Heart left ventricle (tissue), 16 donors: ENCODE measurements around the gene CD63. TPM values are rescaled to one million over a fixed set of nuclear protein-coding genes. Genes with fewer than 3 reads are reported as not detected.

Experiments used
- ATAC-seq, 4 donors: fragments of 200-7000 bp; cut with Tn5 transposase; one replicate each; pipeline ENCODE4 v1.9.1; 2020 to 2022; ENCODE audit warnings: moderate library complexity in 4 of 4, mild to moderate bottlenecking in 3 of 4, moderate number of reproducible peaks in 1 of 4
- DNase-seq, 5 donors: peaks; one replicate each; pipeline ENCODE4 v3.0.0-alpha.2; 2020
- H3K27ac ChIP-seq, 12 donors: fragments of 200-600 bp; sonication (generic) in 4 of 12; one replicate each; pipeline versions ENCODE4 v1.5.0 to v1.8.0; 2016 to 2022; ENCODE audit warnings: mild to moderate bottlenecking in 2 of 12
- H3K27me3 ChIP-seq, 9 donors: fragments of 200-600 bp; sonication (generic) in 2 of 9; one replicate each; pipeline versions ENCODE4 v1.5.1 to v1.8.0; 2016 to 2022; ENCODE audit warnings: mild to moderate bottlenecking in 3 of 9
- H3K36me3 ChIP-seq, 9 donors: fragments of 200-600 bp; sonication (generic) in 2 of 9; one replicate each; pipeline versions ENCODE4 v1.5.0 to v1.8.0; 2018 to 2022; ENCODE audit warnings: mild to moderate bottlenecking in 2 of 9
- H3K4me1 ChIP-seq, 12 donors: fragments of 200-600 bp; sonication (generic) in 4 of 12; one replicate each; pipeline versions ENCODE4 v1.5.0 to v1.8.0; 2016 to 2022; ENCODE audit warnings: mild to moderate bottlenecking in 3 of 12
- H3K4me3 ChIP-seq, 12 donors: fragments of 200-600 bp; sonication (generic) in 4 of 12; one replicate each; pipeline versions ENCODE4 v1.5.0 to v1.8.0; 2017 to 2022; ENCODE audit warnings: mild to moderate bottlenecking in 9 of 12, moderate library complexity in 4 of 12
- H3K9me3 ChIP-seq, 12 donors: fragments of 200-600 bp; sonication (generic) in 4 of 12; one replicate each; pipeline versions ENCODE4 v1.5.0 to v1.8.0; 2016 to 2022; ENCODE audit warnings: mild to moderate bottlenecking in 1 of 12
- POLR2A ChIP-seq, 2 donors: fragments of 450-650 bp; IDR thresholded peaks; one replicate each; pipeline ENCODE4 v1.6.1; 2017; ENCODE audit warnings: antibody characterized with exemption in 2 of 2, mild to moderate bottlenecking in 2 of 2, moderate library complexity in 2 of 2
- WGBS, 4 donors: extraction: QIAGEN DNeasy Blood & Tissue Kit in 2 of 4; methylation state at CpG; one replicate each; pipeline versions ENCODE4 v1.1.5 to v1.1.7; 2013 to 2018; 5-methylcytosine and 5-hydroxymethylcytosine counted together
- intact Hi-C, 10 donors: fragments of 100-400 bp; cut with DNase I; formaldehyde crosslinking; loops; one replicate each; pipeline versions ENCODE4 v1.11.1 to v1.14.2; 2022
- polyA plus RNA-seq, 2 donors: library from polyadenylated mRNA; stranded (reverse); fragments of 200-250 nt; gene quantifications; one replicate each; pipeline ENCODE4 v1.2.3, GENCODE V29; 2013
- total RNA-seq, 9 donors: library from RNA; depleted of rRNA in 2 of 9; stranded (reverse); fragments of >200 nt in 2 of 9; fragmentation: NEBNext Ultra II Directional in 3 of 9; extraction: Animal tissue kit (Norgen Biotek cat#: 25700) in 3 of 9; gene quantifications; one replicate each; pipeline versions ENCODE4 v1.1.0 to v1.2.4, GENCODE V29; 2016 to 2023
- TF ChIP-seq, protein P1 (sequence below), 12 donors: fragments of 200-600 bp; sonication (generic) in 4 of 12; IDR thresholded peaks; one replicate each; pipeline versions ENCODE4 v1.5.0 to v1.8.0; 2018 to 2022; ENCODE audit warnings: antibody characterized with exemption in 12 of 12, mild to moderate bottlenecking in 5 of 12
- donor health status: ischemic (EF 13 %, LVEDD 7.1; RV severe dilation, severe dysfunction).
- donor health status: healthy with polysubstance abuse.
- donor health status: DM: no; HTN: yes; CAD: no.
- donor health status: DM: no; HTN: no; CAD: no.
- donor health status: ischemic (EF 25% LVEDD 6.9; RV normal size, moderate dysfunction).
- donor health status: ischemic (EF 25% LVEDD 5.7; RV mildly dilated, moderate dysfunction).
- donor health status: healthy.
- donor health status: DM: yes; HTN: yes; CAD: no.
- donor health status: ischemic (EF 35%, LVEDD 5.7; RV mildly dilated, moderate dysfunction).
- donor health status: nonischemic (EF 11% LVEDD 7.7; RV severe dilation, severe dysfunction).
- donor health status: DM: yes; HTN: yes; CAD: no.
- donor health status: PGD.
- donor health status: ischemic (EF 29% LVEDD 5.4; RV normal size, mild dysfunction).
- donor health status: nonischemic (EF 23%, LVEDD 6.1; RV moderate dilation, normal function).

Gene CD63
- total and polyA plus RNA-seq, 11 donors = 475 to 2,790 (median 865) TPM

DNA sequence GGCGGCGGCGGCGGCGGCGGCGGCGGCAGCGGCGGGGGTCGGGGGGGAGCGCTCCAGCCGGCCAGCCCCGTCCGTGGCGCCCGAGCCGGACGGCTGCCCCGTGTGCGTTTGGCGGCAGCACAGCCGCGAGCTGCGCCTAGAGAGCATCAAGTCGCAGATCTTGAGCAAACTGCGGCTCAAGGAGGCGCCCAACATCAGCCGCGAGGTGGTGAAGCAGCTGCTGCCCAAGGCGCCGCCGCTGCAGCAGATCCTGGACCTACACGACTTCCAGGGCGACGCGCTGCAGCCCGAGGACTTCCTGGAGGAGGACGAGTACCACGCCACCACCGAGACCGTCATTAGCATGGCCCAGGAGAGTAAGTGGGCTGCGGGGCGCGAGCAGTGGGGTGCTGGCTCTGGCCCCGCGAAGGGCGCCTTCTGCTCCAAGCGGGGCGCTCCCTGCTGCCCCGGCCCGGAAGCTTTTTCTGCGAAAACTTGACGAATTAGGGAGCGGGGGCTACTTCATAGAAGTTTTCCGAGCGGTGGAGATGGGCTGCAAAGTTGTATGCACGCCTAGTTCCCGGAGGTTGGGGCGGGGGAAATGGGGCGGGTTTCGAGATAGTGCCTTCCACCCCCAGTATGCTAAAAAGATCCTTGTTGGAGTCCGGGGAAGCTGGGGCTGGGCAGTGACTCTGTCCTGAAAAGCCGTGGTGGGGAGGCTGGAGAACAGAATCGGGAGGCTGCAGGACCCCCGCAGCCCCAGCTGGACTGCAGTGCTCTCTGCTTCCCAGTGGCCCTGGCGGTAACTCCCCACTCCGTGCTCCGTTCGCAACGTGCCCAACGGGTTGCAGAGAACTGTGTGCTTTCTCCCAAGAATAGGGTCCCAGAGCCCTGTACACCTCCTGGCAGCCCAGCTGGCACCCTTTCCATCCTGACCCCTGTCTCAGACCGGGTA is 14.9 kb upstream of the CD63 start:
- Histone ChIP-seq H3K9me3 (no peaks in the 10 kb centered on the region), H3K4me1 (peaks cover 0 to 52% (median 28%) of the 10 kb centered on the region in 12 donors), H3K36me3 (no peaks in the 10 kb centered on the region), H3K27me3 (peaks cover 0 to 6% (median 0%) of the 10 kb centered on the region in 9 donors), H3K4me3 (peak overlapping the region; percentile 54 to 93 (median 75)), H3K27ac (peak overlapping the region in 10 of 12 donors; percentile 27 to 74 (median 58))
- DNase-seq (peak in 3 of 5 donors; percentile 61 to 78 (median 64)), ATAC-seq (peak in 3 of 4 donors; percentile 5 to 21 (median 13))
- TF ChIP-seq, protein P1, sequence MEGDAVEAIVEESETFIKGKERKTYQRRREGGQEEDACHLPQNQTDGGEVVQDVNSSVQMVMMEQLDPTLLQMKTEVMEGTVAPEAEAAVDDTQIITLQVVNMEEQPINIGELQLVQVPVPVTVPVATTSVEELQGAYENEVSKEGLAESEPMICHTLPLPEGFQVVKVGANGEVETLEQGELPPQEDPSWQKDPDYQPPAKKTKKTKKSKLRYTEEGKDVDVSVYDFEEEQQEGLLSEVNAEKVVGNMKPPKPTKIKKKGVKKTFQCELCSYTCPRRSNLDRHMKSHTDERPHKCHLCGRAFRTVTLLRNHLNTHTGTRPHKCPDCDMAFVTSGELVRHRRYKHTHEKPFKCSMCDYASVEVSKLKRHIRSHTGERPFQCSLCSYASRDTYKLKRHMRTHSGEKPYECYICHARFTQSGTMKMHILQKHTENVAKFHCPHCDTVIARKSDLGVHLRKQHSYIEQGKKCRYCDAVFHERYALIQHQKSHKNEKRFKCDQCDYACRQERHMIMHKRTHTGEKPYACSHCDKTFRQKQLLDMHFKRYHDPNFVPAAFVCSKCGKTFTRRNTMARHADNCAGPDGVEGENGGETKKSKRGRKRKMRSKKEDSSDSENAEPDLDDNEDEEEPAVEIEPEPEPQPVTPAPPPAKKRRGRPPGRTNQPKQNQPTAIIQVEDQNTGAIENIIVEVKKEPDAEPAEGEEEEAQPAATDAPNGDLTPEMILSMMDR (IDR thresholded peaks at IDR 0.05) = peak in 1 of 12 donors; percentile 24
- TF ChIP-seq POLR2A (IDR thresholded peaks at IDR 0.05) = no peak
- intact Hi-C loops = loop anchor here in 4 of 10 donors (5.0 to 10.0 kb wide), 6 partner anchors 54 to 299 kb away; partner anchors contain the start of genes RPS26 (in 2 of the 4), IKZF4 (in 1 of the 4), ORMDL2 (in 1 of the 4) and SARNP (in 1 of the 4)
- 1 to 2% (median 1%) methylated on average over 29 to 73 of the region's 73 CpGs for WGBS, 4 donors

DNA sequence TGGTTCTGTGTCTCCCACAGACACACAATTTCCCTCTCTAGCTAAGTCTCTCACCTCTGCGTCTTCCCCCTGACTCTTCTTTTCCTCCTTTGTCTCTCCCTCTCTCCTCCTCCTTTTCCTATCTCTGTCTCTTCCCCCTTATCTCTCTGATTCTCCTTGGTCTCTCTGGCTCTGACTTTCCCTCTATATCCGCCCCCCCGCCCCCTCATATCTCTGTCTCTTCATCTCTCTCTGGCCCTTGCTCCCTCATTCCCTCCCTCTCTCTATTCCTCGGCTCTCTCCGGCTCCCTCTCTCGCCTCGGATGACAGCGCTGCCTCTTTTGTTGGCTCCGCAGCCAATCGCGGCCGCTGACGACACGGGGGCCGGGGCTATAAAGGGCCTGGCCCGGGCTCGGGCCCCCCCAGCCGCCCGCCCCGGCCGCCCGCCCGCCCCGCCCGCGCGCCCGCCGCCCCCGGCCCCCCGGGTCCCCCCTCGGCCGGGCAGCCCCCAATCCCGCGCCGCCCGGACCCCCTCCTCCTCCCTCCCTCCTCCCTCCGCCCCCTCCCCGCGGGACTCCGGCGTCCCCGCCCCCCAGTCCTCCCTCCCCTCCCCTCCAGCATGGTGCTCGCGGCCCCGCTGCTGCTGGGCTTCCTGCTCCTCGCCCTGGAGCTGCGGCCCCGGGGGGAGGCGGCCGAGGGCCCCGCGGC is 14.1 kb upstream of the CD63 start, which contains the start of gene GDF11:
Gene GDF11 (plus strand): TSS at position 404 of the 687 bp plus-strand sequence. CDS start 195 bp downstream, at position 599.
- H3K27me3 ChIP-seq = peaks cover 0 to 6% (median 0%) of the 10 kb centered on the region in 9 donors
- no peaks in the 10 kb centered on the region for H3K9me3 ChIP-seq
- intact Hi-C loops = loop anchor here in 4 of 10 donors (5.0 to 10.0 kb wide), 6 partner anchors 54 to 299 kb away; partner anchors contain the start of genes RPS26 (in 2 of the 4), IKZF4 (in 1 of the 4), ORMDL2 (in 1 of the 4) and SARNP (in 1 of the 4)
- WGBS, 4 donors = 0 to 2% (median 1%) methylated on average over 16 to 48 of the region's 53 CpGs
- peak within 1 kb of the TSS in 10 of 12 donors; percentile 27 to 75 (median 58) for H3K27ac ChIP-seq
- ATAC-seq = peak; percentile 22 to 75 (median 69)
- peaks cover 0 to 56% (median 35%) of the 10 kb centered on the region in 12 donors for H3K4me1 ChIP-seq
- peak within 1 kb of the TSS; percentile 54 to 93 (median 75) for H3K4me3 ChIP-seq
- TF ChIP-seq, protein P1 (IDR thresholded peaks at IDR 0.05) = no peak
- TF ChIP-seq POLR2A (IDR thresholded peaks at IDR 0.05) = peak; percentile 88 to 91
- no peaks in the 10 kb centered on the region for H3K36me3 ChIP-seq
- DNase-seq = peak; percentile 84 to 89 (median 87)

DNA sequence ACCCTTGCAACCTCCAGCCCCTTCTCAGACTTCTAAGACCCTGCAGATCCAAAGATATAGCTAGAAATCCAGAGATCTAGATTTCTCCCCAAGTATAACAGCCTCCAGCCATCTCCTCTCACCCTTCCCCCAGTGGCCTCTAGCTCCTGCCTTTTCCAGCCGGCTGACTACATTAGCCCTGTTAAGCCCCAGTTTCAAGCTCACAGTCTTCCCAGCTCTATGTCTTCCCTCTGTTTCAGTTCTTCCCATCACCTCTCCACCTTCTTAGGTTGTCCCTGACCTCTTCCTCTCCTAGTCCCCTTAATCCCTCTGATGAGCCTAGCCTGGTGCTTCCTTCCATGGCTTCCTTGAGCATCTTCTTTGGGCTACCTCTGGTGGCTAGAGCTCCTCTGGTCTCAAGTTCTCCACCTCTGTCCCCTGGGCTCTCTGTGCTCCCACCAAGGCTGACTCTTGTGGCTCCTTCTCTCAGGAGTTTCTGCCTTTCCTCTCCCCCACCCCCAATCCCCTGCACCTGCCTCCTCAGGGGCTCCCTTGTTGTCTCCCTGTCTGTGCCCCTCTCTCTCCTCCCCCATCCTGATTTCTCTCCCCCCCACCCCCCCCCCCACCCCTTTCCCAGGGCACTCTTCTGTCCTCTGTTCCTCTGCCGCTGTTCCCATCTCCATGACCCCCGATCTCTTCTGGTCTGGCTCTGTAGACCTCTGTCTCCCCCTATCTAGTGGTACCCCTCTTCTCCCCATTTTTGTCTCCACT is 13.3 kb upstream of the CD63 start:
- TF ChIP-seq POLR2A (IDR thresholded peaks at IDR 0.05) = no peak
- TF ChIP-seq, protein P1 (IDR thresholded peaks at IDR 0.05) = no peak
- H3K4me3 ChIP-seq = peak overlapping the region in 10 of 12 donors; percentile 56 to 93 (median 76)
- H3K9me3 ChIP-seq = no peaks in the 10 kb centered on the region
- intact Hi-C loops = loop anchor here in 4 of 10 donors (5.0 to 10.0 kb wide), 6 partner anchors 55 to 300 kb away; partner anchors contain the start of genes RPS26 (in 2 of the 4), IKZF4 (in 1 of the 4), ORMDL2 (in 1 of the 4) and SARNP (in 1 of the 4)
- 18 to 29% (median 26%) methylated on average over 3 of the region's 3 CpGs for WGBS, 4 donors
- H3K27me3 ChIP-seq = peaks cover 0 to 6% (median 0%) of the 10 kb centered on the region in 9 donors
- H3K27ac ChIP-seq = peak overlapping the region in 5 of 12 donors; percentile 37 to 75 (median 49)
- DNase-seq (no peak), ATAC-seq (no peak)
- peaks cover 0 to 56% (median 39%) of the 10 kb centered on the region in 12 donors for H3K4me1 ChIP-seq
- H3K36me3 ChIP-seq = no peaks in the 10 kb centered on the region
